ENCODE results near the gene MRPL45. TPM values are rescaled to one million over a fixed set of nuclear protein-coding genes. Genes with fewer than 3 reads are reported as not detected.

Gene MRPL45
- total RNA-seq, 1 experiment from 2014 or later = 39.9 TPM

DNA sequence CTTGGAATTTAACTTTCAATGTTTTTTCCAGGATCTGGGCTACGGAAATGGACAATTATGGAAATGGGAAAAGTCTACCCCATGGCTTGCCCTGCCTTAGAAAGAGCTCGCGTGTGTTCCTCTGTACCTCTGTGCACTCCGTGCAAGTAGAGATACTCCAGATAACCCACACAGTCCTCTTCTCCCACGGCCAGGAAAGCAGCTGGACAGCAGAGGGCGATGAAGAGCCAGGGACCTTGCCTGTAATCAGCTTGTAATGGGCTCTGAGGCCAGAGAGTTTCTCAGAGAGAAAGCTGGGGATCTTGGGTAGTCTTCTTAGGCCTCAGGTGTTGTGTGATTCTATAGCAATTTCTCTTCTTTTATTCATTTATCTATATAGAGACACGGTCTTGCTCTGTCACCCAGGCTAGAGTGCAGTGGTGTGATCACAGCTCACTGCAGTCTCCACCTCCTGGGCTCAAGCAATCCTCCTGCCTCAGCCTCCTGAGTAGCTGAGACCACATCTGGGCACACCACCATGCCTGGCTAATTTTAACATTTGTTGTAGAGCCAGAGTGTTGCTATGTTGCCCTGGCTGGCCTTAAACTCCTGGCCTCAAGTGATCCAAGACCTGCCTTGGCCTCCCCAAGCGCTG is 52.2 kb downstream of the MRPL45 start:
- peak; percentile 75 for DNase-seq (ENCODE audit: low read depth)

DNA sequence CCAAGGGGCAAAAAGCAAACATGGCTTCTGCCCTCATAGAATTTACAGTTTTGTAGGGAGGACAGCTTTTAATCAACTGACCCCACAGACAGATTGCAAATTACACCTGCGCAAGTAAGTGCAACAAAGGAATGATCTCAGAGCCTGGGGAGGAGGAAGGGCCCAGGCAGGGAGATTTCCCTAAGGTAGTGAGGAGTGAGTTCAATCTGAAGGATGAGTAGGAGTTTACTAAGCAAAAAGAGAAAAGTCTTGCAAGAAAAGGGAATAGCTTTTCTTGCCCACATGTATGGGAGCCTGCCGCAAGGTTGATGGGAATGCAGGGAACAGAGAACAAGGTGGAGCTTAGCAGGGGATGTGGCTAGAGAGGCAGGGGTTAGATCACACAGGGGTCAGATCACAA is 53.1 kb downstream of the MRPL45 start:
- no peak for DNase-seq (ENCODE audit: low read depth)

DNA sequence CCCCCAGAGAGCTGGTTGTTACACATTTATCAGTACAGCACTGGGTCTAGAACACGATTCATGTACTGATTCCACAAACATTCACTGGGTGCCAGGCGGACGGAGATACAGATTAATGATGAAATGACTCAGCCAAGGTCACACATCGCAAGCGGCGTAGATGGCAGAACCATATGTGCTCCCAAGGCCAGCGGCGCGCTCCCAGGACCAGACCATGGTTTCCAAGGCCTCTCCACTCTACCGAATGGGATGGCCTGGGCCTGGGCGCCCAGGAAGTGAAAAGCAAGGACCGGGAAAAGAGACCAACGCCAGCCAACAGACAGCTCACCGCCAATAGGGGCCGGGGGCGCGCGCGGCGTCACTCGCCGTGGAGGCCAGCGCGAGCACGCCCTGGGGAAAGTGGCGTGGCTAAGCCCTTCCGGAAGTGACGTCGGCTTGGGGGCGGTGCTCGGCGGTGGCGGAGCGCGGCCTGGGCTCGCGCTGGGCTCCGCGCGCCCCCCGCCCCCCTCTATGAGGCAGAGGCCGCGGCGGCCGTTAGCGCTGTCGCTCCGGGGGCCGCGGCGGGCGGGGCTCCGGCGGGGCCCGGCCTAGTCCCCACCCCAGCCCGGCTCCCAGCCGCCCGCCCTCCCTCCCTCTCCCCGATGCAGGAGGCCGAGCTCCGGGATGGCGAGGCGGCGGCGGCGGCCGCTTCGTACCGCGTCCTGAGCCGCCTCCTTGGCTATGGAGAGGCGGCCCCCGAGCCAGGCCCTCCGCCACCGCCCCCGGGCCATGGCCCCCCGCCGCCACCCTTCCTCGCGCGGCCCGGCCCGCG is 54.6 kb downstream of the MRPL45 start, which contains the start of gene SOCS7:
TSS of gene SOCS7 (plus strand) at position 433 of the 811 bp plus-strand sequence. CDS start at position 642, 209 bp downstream.
- DNase-seq (ENCODE audit: low read depth) = peak; percentile 95

DNA sequence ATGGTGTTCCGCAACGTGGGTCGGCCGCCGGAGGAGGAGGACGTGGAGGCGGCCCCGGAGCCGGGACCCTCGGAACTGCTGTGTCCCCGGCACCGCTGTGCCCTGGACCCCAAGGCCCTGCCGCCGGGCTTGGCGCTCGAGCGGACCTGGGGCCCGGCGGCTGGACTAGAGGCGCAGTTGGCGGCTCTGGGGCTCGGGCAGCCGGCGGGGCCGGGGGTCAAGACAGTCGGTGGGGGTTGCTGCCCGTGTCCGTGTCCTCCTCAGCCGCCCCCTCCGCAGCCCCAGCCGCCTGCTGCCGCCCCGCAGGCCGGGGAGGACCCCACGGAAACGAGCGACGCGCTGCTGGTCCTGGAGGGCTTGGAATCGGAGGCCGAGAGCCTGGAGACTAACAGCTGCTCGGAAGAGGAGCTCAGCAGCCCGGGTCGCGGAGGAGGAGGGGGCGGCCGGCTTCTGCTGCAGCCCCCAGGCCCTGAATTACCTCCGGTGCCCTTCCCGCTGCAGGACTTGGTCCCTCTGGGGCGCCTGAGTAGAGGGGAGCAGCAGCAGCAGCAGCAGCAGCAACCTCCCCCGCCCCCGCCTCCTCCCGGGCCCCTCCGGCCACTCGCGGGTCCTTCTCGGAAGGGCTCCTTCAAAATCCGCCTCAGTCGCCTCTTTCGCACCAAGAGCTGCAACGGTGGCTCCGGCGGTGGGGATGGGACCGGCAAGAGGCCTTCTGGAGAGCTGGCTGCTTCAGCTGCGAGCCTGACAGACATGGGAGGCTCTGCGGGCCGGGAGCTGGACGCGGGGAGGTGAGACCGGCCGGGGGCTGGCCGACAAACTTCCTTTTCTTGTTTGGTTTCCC is 55.5 kb downstream of the MRPL45 start:
- peak; percentile 14 for DNase-seq (ENCODE audit: low read depth)

DNA sequence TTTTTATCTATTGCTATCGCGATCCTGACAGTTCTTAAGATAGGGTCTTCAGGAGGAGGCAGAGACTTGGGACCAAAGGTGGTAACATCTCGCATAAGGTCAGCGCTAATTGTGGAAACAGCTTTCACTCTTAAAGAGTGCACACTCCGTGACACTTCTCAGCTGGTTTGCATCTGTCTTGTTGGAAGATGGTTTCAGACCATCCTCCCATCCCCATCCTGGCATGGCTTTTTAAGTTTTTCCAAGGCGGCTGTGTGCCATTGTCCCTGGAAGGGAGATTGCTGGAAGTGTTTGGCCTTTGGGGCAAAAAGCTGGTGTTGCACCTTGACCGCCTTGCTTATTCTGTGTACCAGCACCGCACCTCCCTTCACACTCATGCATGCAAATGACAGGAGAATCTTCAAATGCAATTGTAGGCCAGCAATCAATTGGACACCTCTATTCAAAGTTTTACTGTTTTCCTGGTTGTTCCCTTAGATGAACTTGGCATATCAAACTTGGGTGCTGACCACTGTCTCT is 56.2 kb downstream of the MRPL45 start:
- no peak for DNase-seq (ENCODE audit: low read depth)

DNA sequence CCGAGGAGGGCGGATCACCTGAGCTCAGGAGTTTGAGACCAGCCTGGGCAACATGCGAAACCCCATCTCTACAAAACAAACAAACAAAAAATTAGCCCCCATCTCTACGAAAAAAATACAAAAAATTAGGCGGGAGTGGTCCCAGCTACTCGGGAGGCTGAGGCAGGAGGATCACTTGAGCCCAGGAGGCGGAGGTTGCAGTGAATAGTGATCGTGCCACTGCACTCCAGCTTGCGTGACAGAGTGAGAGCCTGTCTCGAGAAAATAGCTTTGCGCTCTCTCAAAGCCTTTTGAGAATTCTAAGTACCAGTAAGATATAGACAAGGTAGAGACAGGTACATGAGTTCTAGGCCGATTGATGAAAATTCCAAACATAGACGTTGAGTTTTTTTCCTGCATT is 56.7 kb downstream of the MRPL45 start:
- no peak for DNase-seq (ENCODE audit: low read depth)

DNA sequence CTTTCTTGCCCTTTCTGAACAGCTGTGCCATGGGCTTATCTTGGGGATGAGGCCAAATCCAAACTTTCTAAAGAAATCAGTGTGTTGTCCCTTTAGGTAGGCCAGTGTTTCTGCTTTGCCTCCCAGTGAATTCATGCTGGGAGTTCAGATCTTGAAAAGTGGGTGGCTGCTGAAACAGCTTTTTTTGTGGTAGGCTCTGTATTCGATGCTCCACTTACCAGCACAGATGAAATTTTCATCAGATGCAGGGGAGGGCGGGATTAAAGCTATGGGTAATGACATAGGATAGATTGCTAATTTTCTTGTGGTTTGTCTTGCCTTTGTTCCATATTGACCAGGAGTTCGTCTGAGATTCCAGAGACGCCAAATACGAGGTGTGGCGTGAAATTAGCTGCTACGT is 57.5 kb downstream of the MRPL45 start:
- DNase-seq (ENCODE audit: low read depth) = no peak

DNA sequence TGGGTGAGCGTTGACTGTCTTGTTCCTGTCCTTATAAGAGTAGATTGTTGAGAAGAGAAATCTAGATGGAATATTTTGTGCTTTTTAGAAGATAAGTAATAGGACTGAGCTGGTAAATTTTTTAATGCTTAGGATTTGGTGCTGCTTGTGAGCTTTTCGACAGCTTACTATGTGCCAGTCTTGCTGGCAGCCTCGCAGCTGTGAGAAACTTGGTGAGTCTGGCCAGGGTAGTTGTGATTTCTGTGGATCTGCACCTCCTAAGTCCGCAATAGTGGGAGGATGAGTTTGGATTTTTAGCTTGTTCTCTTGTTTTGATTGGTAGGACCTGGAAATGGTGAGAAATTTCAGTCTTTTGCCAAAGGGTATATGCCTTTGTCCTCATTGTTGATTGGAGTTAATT is 58.3 kb downstream of the MRPL45 start:
- DNase-seq (ENCODE audit: low read depth) = no peak

DNA sequence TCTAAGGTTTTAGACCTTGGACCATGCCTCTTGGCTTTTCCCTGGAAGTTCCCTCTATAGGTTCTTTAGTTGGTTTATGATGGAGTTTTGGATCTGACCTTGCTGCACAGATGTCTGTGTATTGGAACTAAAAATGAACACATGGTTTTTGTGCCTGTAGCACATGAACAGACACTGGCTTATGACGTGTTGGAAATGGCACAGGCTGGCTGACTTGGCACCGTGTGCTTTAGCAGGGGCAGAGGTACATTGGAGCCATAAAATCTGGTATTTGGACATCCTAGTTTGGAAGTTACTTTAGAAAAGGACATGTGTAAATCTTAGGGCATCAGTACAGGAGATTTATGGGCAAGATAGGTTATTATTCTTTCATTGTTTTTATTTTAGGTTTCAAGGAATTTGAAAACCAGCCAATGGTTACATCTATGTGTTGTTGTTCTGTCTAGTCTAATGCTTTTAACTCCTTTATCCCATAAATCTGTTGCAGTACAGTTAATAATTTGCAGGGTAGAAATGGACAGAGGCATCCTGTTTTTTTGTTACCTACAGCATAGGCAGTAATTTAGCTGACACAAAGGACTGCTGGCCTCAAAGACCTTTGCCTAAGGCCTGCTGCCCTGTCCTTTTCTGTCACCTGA is 60.6 kb downstream of the MRPL45 start:
- DNase-seq (ENCODE audit: low read depth) = no peak

DNA sequence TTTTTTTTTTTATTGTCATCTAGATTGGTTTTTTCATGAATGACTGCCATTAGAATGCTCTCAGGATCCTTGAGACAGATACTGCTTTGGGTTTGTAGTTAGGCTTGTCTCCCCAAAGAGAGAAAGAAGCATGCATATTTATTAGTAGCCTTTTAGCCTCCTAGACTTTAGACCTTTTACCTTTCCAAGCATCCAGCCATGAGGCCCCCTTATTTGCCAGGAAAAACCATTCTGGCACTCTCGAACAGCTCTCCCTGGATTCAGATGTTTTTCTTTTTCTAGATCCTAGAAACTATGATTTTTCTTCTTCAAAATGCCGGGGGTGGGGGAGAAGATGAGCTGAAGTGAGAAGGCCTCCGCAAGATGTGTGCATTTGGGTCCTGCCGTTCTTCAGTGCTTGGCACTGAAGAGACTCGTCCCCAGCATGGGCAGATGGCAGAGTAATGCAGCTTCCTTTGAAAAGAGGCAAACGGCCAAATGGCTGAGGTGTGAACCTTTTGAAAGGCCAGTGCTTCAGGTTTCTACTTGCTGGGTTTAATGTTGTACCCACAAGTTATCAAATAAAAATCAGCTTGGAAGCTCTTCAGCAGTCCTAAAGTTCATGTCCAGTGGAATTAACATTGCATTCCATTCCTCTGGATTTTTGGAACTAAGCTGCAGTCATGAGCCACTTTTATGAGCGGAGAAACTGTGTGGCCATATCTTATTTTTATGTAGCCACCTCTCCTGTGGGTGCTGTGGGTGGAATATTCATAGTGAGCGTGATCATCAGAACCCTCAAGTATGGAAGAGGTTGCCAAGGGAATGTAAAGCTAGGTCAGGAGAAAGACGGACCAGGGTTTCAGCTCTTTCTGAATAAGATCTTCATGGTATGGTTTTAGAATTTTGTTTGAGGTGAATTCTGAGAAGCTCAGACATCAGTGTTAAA is 61.9 kb downstream of the MRPL45 start:
- no peak for DNase-seq (ENCODE audit: low read depth)

DNA sequence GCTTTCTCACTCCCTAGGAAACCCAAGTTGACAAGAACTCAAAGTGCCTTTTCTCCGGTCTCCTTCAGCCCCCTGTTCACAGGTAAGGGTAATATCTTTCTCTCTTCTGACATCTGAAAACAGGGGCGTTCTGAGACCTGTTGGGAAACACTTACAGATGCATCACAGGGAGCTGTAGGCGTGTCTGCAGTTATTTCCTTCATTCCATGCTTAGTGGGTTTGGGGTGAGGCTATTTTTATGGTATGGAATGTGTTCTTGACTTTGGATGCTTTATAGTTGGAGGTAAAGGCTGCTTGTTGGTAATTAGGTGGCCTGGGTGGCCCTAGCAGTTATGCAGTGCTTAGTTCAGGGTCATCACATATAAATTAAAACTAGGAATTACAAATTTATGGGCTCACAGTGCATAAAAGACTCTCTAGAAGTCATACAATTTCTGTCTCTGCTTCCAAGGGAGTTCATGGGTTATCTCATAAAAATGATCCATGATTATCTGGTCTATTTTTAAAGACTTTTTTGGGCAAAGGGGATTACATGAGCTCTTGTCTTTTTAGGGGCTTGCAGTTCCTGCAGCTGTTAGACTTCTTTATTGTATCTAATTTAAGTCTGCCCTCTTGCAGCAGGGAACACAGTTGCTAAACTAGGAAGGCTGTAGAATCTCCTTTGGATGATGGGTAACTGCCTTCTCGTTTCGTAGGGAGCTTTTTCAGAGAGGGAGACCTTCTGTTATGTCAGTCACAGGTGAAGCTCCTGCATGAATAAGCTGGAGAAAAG is 64.9 kb downstream of the MRPL45 start:
- no peak for DNase-seq (ENCODE audit: low read depth)

DNA sequence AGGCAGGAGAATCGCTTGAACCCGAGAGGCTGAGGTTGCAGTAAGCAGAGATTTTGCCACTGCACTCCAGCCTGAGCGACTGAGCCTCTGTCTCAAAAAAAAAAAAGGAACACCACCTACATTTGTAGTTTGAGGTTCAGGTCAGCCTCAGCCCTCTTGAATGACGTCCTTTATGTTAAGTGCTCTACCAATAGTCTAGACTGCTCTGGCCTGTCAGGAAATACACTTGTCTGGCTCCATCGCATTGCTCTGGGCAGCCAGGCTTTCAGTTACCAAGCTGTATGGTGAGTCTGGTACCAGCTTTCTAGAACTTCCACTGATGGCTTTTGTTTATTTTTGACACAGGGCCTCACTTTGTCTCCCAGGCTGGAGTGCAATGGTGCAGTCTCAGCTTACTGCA is 66.0 kb downstream of the MRPL45 start:
- DNase-seq (ENCODE audit: low read depth) = no peak

DNA sequence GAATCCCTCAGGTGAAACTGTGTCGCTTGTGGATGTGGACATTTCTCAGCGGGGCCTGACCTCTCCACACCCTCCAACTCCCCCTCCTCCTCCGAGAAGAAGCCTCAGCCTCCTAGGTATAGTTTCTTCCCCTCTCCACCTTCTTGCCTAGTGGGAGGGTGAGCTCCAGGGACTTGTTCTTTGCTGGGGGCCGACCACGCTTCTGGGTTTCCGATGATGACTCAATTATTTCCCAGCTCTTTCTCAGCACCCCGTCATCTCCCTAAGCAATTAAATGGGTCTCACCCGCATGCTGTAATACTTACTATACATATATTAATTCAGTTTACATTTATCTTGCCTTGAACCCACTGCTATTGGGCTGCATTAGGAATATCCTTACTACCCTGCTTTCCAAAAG is 67.8 kb downstream of the MRPL45 start:
- peak; percentile 59 for DNase-seq (ENCODE audit: low read depth)

DNA sequence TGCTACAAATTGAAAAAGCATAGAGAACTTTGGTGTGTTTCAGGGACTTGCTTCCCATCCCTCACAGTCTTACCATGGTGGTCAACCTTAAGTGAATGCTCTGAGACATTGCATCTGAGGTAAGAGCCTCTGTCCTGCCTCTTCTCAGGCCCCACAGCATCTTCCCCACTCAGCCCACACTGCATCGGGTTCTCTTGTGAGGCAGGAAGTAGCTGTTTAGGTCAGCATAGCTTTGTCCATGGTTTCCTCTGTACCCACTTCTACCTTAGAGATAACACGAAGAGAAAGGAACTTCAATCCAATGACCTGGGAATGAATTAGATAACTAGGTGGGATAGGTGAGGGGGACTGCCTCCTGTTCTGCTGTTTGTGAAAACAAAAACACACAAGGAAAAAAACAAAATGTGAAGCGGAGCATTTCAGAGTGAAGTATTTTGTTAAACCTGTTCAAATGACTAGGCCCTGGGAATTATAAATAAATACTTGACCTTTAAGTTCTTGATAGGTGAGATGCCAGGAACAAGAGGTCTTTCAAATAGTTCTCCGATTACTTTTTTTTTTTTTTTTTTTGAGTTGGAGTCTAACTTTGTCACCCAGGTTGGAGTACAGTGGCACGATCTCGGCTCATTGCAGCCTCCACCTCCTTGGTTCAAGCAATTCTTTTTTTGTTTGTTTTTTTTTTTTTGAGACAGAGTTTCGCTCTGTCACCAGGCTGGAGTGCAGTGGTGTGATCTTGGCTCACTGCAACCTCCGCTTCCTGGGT is 72.3 kb downstream of the MRPL45 start:
- DNase-seq (ENCODE audit: low read depth) = no peak

Other genes starting within 250 kb of the MRPL45 start
- 0.69 and 1.1 TPM in 2 replicates for gene TBC1D3C, start 228.5 kb upstream of the MRPL45 start, total RNA-seq (2014; rRNA removed; shearing (Covaris generic))
- not detected in 2 replicates for gene TBC1D3E, start 169.2 kb upstream of the MRPL45 start, total RNA-seq (2014; rRNA removed; shearing (Covaris generic))
- gene TBC1D3, start 104.6 kb upstream of the MRPL45 start, total RNA-seq (2014; rRNA removed; shearing (Covaris generic)) = 0.69 and 1.1 TPM in 2 replicates
- gene GPR179, start 46.8 kb downstream of the MRPL45 start, total RNA-seq (2014; rRNA removed; shearing (Covaris generic)) = under 0.01 and 0.11 TPM in 2 replicates
- 5.1 and 10.1 TPM in 2 replicates for gene SOCS7, start 54.7 kb downstream of the MRPL45 start, total RNA-seq (2014; rRNA removed; shearing (Covaris generic))
- gene ARHGAP23, start 131.3 kb downstream of the MRPL45 start, total RNA-seq (2014; rRNA removed; shearing (Covaris generic)) = 4.1 and 7.1 TPM in 2 replicates